ENCODE data around the gene TRIM39.

TRIM39 gene

DNA sequence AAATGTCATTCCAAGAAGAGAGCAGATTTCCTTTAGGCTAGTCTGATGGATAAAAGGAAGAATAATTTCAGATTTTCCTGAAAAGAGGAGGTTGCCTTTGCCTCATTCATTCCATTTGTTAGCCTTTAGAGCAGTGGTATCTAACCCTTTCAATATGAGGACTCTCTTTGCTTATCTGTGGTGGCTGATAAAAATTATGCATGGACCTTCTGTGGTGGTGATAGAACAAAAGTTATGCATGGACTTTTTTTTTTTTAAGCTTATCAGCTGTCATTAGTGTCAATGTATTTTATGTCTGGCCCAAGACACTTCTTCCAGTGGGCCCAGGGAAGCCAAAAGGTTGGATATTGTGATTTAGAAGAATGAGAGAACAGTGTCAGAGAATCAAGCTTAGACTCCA is 1.7 kb downstream of the TRIM39 start:
- no peak overlapping the region for H3K4me3 ChIP-seq (ENCODE audit: low read depth, low read length)
- H3K36me3 ChIP-seq (ENCODE audit: insufficient read depth, low read length): peaks cover 7% of the 10 kb centered on the region; the same call in 1 of the 2 replicates
- H3K27me3 ChIP-seq (ENCODE audit: insufficient read depth, low read length): no peaks in the 10 kb centered on the region
- peaks cover 22% of the 10 kb centered on the region for H3K4me1 ChIP-seq (ENCODE audit: control insufficient read depth, insufficient read depth, low read length, unreplicated experiment)
- H2AFZ ChIP-seq (ENCODE audit: low read length, unreplicated experiment): no peak overlapping the region
- H3K27ac ChIP-seq (ENCODE audit: low read depth, low read length): no peak overlapping the region
- H3K79me2 ChIP-seq (ENCODE audit: control insufficient read depth, insufficient read depth, low read length, unreplicated experiment): peaks cover 38% of the 10 kb centered on the region

DNA sequence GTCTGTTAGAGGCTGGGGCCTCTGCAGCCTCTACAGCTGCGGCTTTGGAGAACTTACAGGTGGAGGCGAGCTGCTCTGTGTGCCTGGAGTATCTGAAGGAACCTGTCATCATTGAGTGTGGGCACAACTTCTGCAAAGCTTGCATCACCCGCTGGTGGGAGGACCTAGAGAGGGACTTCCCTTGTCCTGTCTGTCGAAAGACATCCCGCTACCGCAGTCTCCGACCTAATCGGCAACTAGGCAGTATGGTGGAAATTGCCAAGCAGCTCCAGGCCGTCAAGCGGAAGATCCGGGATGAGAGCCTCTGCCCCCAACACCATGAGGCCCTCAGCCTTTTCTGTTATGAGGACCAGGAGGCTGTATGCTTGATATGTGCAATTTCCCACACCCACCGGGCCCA is 2.6 kb downstream of the TRIM39 start:
- no peaks in the 10 kb centered on the region for H3K27me3 ChIP-seq (ENCODE audit: insufficient read depth, low read length)
- no peak overlapping the region for H3K27ac ChIP-seq (ENCODE audit: low read depth, low read length)
- H3K4me3 ChIP-seq (ENCODE audit: low read depth, low read length): no peak overlapping the region
- peaks cover 7% of the 10 kb centered on the region for H3K36me3 ChIP-seq (ENCODE audit: insufficient read depth, low read length)
- peaks cover 29% of the 10 kb centered on the region for H3K79me2 ChIP-seq (ENCODE audit: control insufficient read depth, insufficient read depth, low read length, unreplicated experiment)
- peaks cover 16% of the 10 kb centered on the region for H3K4me1 ChIP-seq (ENCODE audit: control insufficient read depth, insufficient read depth, low read length, unreplicated experiment)
- no peak overlapping the region for H2AFZ ChIP-seq (ENCODE audit: low read length, unreplicated experiment)

DNA sequence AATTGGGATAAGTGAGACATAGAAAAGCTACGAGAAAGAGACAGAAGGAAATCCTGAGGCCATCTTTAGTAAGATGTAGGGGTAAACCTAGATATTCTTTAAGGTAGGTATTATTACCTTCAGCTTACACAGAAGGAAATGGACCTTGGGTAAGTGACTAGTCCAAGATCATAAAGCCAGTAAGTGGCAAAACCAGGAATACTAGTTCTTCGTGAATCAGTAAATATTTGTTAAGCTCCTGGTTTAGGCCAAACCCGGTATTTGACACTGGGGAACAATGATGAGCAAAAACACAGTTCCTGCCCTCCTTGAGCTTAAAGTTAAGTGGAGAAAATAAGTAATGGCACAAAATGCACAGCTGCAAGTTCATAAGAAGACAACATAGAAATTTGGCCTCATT is 5.3 kb downstream of the TRIM39 start:
- Histone ChIP-seq H2AFZ (ENCODE audit: low read length, unreplicated experiment) (no peak overlapping the region), H3K36me3 (ENCODE audit: insufficient read depth, low read length) (peaks cover 15% of the 10 kb centered on the region), H3K27ac (ENCODE audit: low read depth, low read length) (no peak overlapping the region), H3K79me2 (ENCODE audit: control insufficient read depth, insufficient read depth, low read length, unreplicated experiment) (peaks cover 11% of the 10 kb centered on the region), H3K4me1 (ENCODE audit: control insufficient read depth, insufficient read depth, low read length, unreplicated experiment) (peaks cover 7% of the 10 kb centered on the region), H3K27me3 (ENCODE audit: insufficient read depth, low read length) (no peaks in the 10 kb centered on the region), H3K4me3 (ENCODE audit: low read depth, low read length) (no peak overlapping the region)

GRCh38 chr6:30334075-30334783 is 7.5 kb downstream of the TRIM39 start:
- H3K4me3 ChIP-seq (ENCODE audit: low read depth, low read length): no peak overlapping the region

GRCh38 chr6:30340589-30341054 is 13.9 kb downstream of the TRIM39 start:
- H3K27me3 ChIP-seq (ENCODE audit: insufficient read depth, low read length): no peaks in the 10 kb centered on the region
- no peak overlapping the region for H3K27ac ChIP-seq (ENCODE audit: low read depth, low read length)
- H2AFZ ChIP-seq (ENCODE audit: low read length, unreplicated experiment): no peak overlapping the region
- peaks cover 15% of the 10 kb centered on the region for H3K36me3 ChIP-seq (ENCODE audit: insufficient read depth, low read length)
- no peaks in the 10 kb centered on the region for H3K4me1 ChIP-seq (ENCODE audit: control insufficient read depth, insufficient read depth, low read length, unreplicated experiment)
- H3K79me2 ChIP-seq (ENCODE audit: control insufficient read depth, insufficient read depth, low read length, unreplicated experiment): no peaks in the 10 kb centered on the region
- H3K4me3 ChIP-seq (ENCODE audit: low read depth, low read length): no peak overlapping the region

More at GRCh38 chr6:30334075-30334783, 7.5 kb downstream of the TRIM39 start:
- Histone ChIP-seq H3K27me3 (ENCODE audit: insufficient read depth, low read length) (no peaks in the 10 kb centered on the region), H3K36me3 (ENCODE audit: insufficient read depth, low read length) (peaks cover 21% of the 10 kb centered on the region), H3K79me2 (ENCODE audit: control insufficient read depth, insufficient read depth, low read length, unreplicated experiment) (no peaks in the 10 kb centered on the region), H3K27ac (ENCODE audit: low read depth, low read length) (no peak overlapping the region), H2AFZ (ENCODE audit: low read length, unreplicated experiment) (no peak overlapping the region), H3K4me1 (ENCODE audit: control insufficient read depth, insufficient read depth, low read length, unreplicated experiment) (no peaks in the 10 kb centered on the region)

GRCh38 chr6:30341218-30341617 is 14.5 kb downstream of the TRIM39 start:
- peaks cover 12% of the 10 kb centered on the region for H3K36me3 ChIP-seq (ENCODE audit: insufficient read depth, low read length)
- no peaks in the 10 kb centered on the region for H3K27me3 ChIP-seq (ENCODE audit: insufficient read depth, low read length)
- no peak overlapping the region for H3K27ac ChIP-seq (ENCODE audit: low read depth, low read length)

DNA sequence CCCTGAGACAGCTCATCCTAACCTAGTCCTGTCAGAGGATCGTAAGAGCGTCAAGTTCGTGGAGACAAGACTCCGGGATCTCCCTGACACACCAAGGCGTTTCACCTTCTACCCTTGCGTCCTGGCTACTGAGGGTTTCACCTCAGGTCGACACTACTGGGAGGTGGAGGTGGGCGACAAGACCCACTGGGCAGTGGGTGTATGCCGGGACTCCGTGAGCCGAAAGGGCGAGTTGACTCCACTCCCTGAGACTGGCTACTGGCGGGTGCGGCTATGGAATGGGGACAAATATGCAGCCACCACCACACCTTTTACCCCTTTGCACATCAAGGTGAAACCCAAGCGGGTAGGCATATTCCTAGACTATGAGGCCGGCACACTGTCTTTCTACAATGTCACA is 15.0 kb downstream of the TRIM39 start:
- Histone ChIP-seq H3K27me3 (ENCODE audit: insufficient read depth, low read length) (no peaks in the 10 kb centered on the region), H3K36me3 (ENCODE audit: insufficient read depth, low read length) (peaks cover 7% of the 10 kb centered on the region; the same call in 1 of the 2 replicates), H3K4me3 (ENCODE audit: low read depth, low read length) (no peak overlapping the region), H3K79me2 (ENCODE audit: control insufficient read depth, insufficient read depth, low read length, unreplicated experiment) (no peaks in the 10 kb centered on the region), H3K27ac (ENCODE audit: low read depth, low read length) (no peak overlapping the region), H2AFZ (ENCODE audit: low read length, unreplicated experiment) (no peak overlapping the region), H3K4me1 (ENCODE audit: control insufficient read depth, insufficient read depth, low read length, unreplicated experiment) (peaks cover 3% of the 10 kb centered on the region)

More at GRCh38 chr6:30341218-30341617, 14.5 kb downstream of the TRIM39 start:
- peaks cover 3% of the 10 kb centered on the region for H3K4me1 ChIP-seq (ENCODE audit: control insufficient read depth, insufficient read depth, low read length, unreplicated experiment)
- H3K79me2 ChIP-seq (ENCODE audit: control insufficient read depth, insufficient read depth, low read length, unreplicated experiment): no peaks in the 10 kb centered on the region
- no peak overlapping the region for H3K4me3 ChIP-seq (ENCODE audit: low read depth, low read length)
- no peak overlapping the region for H2AFZ ChIP-seq (ENCODE audit: low read length, unreplicated experiment)

GRCh38 chr6:30344191-30344867 is 17.6 kb downstream of the TRIM39 start:
- Histone ChIP-seq H3K4me3 (ENCODE audit: low read depth, low read length) (peak overlapping the region; percentile 94), H3K27ac (ENCODE audit: low read depth, low read length) (no peak overlapping the region), H3K4me1 (ENCODE audit: control insufficient read depth, insufficient read depth, low read length, unreplicated experiment) (peaks cover 3% of the 10 kb centered on the region), H2AFZ (ENCODE audit: low read length, unreplicated experiment) (peak overlapping the region; percentile 63), H3K79me2 (ENCODE audit: control insufficient read depth, insufficient read depth, low read length, unreplicated experiment) (no peaks in the 10 kb centered on the region), H3K27me3 (ENCODE audit: insufficient read depth, low read length) (no peaks in the 10 kb centered on the region), H3K36me3 (ENCODE audit: insufficient read depth, low read length) (no peaks in the 10 kb centered on the region)

DNA sequence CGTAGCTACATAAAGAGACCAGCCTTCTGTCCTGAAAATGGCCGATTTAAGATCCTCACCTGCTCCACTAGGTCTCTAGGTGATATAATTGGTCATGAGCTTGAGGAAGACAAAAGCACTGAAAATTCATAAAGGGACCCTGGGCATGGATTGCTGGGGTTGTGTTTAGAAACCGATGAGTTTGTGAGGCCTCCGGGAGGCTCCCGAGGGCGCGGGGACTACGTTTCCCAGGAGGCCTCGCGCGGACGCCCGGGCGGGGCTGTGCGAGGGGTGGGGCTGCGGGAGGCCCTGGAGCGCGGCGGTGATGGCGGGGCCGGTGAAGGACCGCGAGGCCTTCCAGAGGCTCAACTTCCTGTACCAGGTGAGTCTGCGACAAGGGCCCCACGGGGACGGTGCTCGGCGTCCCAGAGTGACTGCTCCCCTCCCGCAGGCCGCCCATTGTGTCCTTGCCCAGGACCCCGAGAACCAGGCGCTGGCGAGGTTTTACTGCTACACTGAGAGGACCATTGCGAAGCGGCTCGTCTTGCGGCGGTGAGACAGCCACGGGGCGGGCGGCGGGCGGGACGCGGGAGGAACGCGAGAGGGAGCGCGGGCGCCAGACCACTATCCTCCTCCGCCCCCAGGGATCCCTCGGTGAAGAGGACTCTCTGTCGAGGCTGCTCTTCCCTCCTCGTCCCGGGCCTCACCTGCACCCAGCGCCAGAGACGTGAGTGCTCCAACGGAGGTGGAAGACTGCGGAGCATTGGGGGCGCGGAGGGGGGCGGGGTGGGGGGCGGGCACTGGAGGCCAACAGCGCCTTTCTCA is 18.3 kb downstream of the TRIM39 start, which contains the start of gene RPP21:
RPP21 (plus strand) TSS at position 289 of the 804 bp plus-strand sequence; CDS start at position 305, 16 bp downstream.
- peak within 1 kb of the TSS; percentile 95 for H2AFZ ChIP-seq (ENCODE audit: low read length, unreplicated experiment)
- H3K27me3 ChIP-seq (ENCODE audit: insufficient read depth, low read length): no peaks in the 10 kb centered on the region
- H3K4me1 ChIP-seq (ENCODE audit: control insufficient read depth, insufficient read depth, low read length, unreplicated experiment): peaks cover 3% of the 10 kb centered on the region
- H3K4me3 ChIP-seq (ENCODE audit: low read depth, low read length): peak within 1 kb of the TSS; percentile 94
- H3K27ac ChIP-seq (ENCODE audit: low read depth, low read length): peak within 1 kb of the TSS; percentile 49; the same call in 1 of the 2 replicates
- H3K79me2 ChIP-seq (ENCODE audit: control insufficient read depth, insufficient read depth, low read length, unreplicated experiment): no peaks in the 10 kb centered on the region
- H3K36me3 ChIP-seq (ENCODE audit: insufficient read depth, low read length): no peaks in the 10 kb centered on the region

GRCh38 chr6:30345852-30346251 is 19.1 kb downstream of the TRIM39 start:
- Histone ChIP-seq H3K27me3 (ENCODE audit: insufficient read depth, low read length) (no peaks in the 10 kb centered on the region), H3K36me3 (ENCODE audit: insufficient read depth, low read length) (no peaks in the 10 kb centered on the region), H2AFZ (ENCODE audit: low read length, unreplicated experiment) (no peak overlapping the region), H3K79me2 (ENCODE audit: control insufficient read depth, insufficient read depth, low read length, unreplicated experiment) (no peaks in the 10 kb centered on the region), H3K4me3 (ENCODE audit: low read depth, low read length) (peak overlapping the region; percentile 94), H3K27ac (ENCODE audit: low read depth, low read length) (no peak overlapping the region), H3K4me1 (ENCODE audit: control insufficient read depth, insufficient read depth, low read length, unreplicated experiment) (peaks cover 3% of the 10 kb centered on the region)
